NCI-H69 (cell line): ENCODE measurements around the gene PTGIS.

Experiments
- DNase-seq: peaks from one replicate; lab custom pipeline; 2025; lab: John Stamatoyannopoulos, UW

PTGIS gene

GRCh38 chr20:49529470-49529869 lies 38.5 kb downstream of the PTGIS start:
- DNase-seq: no peak

- no peak for DNase-seq
These were observed 41.4 kb downstream of the PTGIS start for GRCh38 chr20:49526568-49526967.

- no peak for DNase-seq
These were observed 41.9 kb downstream of the PTGIS start for GRCh38 chr20:49526056-49526455.

- DNase-seq: no peak
These were observed 44.1 kb downstream of the PTGIS start for GRCh38 chr20:49523767-49524360.

- no peak for DNase-seq
These were observed 46.6 kb downstream of the PTGIS start for GRCh38 chr20:49521356-49521755.

- DNase-seq: no peak
These were observed 48.1 kb downstream of the PTGIS start for GRCh38 chr20:49519777-49520359.

GRCh38 chr20:49519212-49519712 lies 48.7 kb downstream of the PTGIS start:
- DNase-seq: no peak

- no peak for DNase-seq
These were observed 49.4 kb downstream of the PTGIS start for GRCh38 chr20:49518576-49518975.

GRCh38 chr20:49517805-49518100 lies 50.2 kb downstream of the PTGIS start:
- DNase-seq: no peak

GRCh38 chr20:49516916-49517804 lies 50.8 kb downstream of the PTGIS start:
- DNase-seq: peak; percentile 5

GRCh38 chr20:49515586-49515985 lies 52.4 kb downstream of the PTGIS start:
- peak; percentile 77 for DNase-seq

GRCh38 chr20:49513517-49513916 lies 54.4 kb downstream of the PTGIS start:
- no peak for DNase-seq

GRCh38 chr20:49513009-49513408 lies 54.9 kb downstream of the PTGIS start:
- no peak for DNase-seq

GRCh38 chr20:49511788-49512525 lies 56.0 kb downstream of the PTGIS start:
- DNase-seq: no peak

GRCh38 chr20:49510562-49511122 lies 57.3 kb downstream of the PTGIS start:
- DNase-seq: no peak

- peak; percentile 63 for DNase-seq
These were observed 59.3 kb downstream of the PTGIS start for GRCh38 chr20:49508435-49509199.

GRCh38 chr20:49507741-49508434 lies 60.0 kb downstream of the PTGIS start:
- DNase-seq: peak; percentile 28

- peak; percentile 87 for DNase-seq
These were observed 62.4 kb downstream of the PTGIS start for GRCh38 chr20:49505518-49505917.

- DNase-seq: peak; percentile 60
These were observed 64.8 kb downstream of the PTGIS start for GRCh38 chr20:49503176-49503575.

- DNase-seq: no peak
These were observed 66.0 kb downstream of the PTGIS start for GRCh38 chr20:49501917-49502316.

- no peak for DNase-seq
These were observed 70.6 kb downstream of the PTGIS start for GRCh38 chr20:49497398-49497669.
